Activated naive CD8-positive, alpha-beta T cell treated with anti-CD3 and anti-CD28 coated beads, Interleukin-2, amount 50 U/mL, for 24 hours (primary cell): ENCODE data around the gene EED.

Experiments used
- ATAC-seq: fragments of 150-1000 bp; cut with Tn5 transposase; one replicate; pipeline ENCODE4 v1.10.0; 2021
- DNase-seq: peaks from one replicate; pipeline ENCODE4 v3.0.0; 2021
- H3K27ac Mint-ChIP-seq: one replicate; pipeline ENCODE4 v1.8.0; 2021; ENCODE audit warnings: mild to moderate bottlenecking, mixed read lengths
- H3K27me3 Mint-ChIP-seq: one replicate; pipeline ENCODE4 v1.8.0; 2021; ENCODE audit warnings: mixed read lengths
- H3K36me3 Mint-ChIP-seq: one replicate; pipeline ENCODE4 v1.8.0; 2021; ENCODE audit warnings: low read depth, mixed read lengths
- H3K4me1 Mint-ChIP-seq: one replicate; pipeline ENCODE4 v1.8.0; 2021; ENCODE audit warnings: mixed read lengths
- H3K4me3 Mint-ChIP-seq: one replicate; pipeline ENCODE4 v1.8.0; 2021; ENCODE audit warnings: mild to moderate bottlenecking, moderate library complexity, mixed read lengths
- H3K9me3 Mint-ChIP-seq: one replicate; pipeline ENCODE4 v1.8.0; 2021; ENCODE audit warnings: mixed read lengths

The EED gene

DNA sequence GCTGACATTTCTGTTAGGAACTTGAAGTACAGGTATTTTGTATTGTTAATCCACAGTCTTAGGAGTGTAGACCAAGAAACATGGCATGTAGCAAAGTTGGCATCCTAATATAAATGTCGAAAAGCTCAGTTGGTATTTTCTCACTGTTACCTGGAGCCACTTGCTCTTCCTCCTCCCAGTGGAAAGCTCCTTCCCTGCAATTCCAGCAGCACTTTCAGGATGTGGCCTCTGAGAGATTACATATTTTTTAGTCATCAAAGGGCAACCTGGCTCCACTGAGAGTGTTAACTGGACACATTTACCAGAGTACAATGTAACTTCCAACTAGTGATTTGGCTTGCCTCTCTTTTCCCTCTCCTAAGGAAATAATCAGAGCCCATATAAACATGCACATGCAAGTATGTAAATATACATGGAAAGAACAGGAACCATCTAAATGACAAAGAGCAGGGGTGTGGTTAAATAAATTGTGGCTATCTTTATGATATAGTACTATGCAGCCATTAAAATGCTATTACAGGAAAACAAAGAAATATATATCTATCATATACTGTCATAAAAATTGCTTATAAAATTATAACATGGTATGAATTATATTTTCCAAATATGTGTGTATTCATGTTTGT, 14.3 kb upstream of the EED start:
- Mint-ChIP-seq H3K27me3 (no peaks in the 10 kb centered on the region), H3K9me3 (no peaks in the 10 kb centered on the region), H3K27ac (peak overlapping the region; percentile 98), H3K36me3 (peaks cover 2% of the 10 kb centered on the region), H3K4me1 (peaks cover 77% of the 10 kb centered on the region), H3K4me3 (peak overlapping the region; percentile 52)
- DNase-seq (no peak), ATAC-seq (no peak)

DNA sequence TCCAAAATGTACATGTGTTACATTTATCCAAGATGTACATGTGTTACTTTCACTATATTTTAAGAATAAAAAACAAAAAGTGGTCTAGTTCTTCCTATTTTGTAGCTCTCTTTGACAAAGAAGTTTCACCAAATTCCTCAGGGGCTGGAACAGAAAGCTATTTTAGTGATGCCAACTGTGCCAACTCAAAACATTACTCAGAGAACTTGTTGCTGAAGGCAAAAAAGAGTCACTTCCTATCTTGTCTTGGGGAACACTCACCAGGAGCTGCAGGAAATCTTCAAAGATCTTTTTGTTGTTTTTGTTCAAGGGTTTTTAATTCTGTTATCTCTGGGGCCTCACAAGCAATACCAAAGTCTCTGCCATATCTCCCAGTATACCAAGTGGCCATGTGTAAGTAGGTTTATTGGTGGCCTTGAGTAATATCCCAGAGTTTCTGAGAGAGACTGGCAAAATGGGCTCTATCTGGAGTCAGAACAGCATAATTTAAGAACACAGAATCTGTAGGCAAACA, 13.6 kb upstream of the EED start:
- H3K27me3 Mint-ChIP-seq: no peaks in the 10 kb centered on the region
- ATAC-seq (peak; percentile 18), DNase-seq (no peak)
- peaks cover 72% of the 10 kb centered on the region for H3K4me1 Mint-ChIP-seq
- no peaks in the 10 kb centered on the region for H3K36me3 Mint-ChIP-seq
- H3K4me3 Mint-ChIP-seq: peak overlapping the region; percentile 16
- peak overlapping the region; percentile 98 for H3K27ac Mint-ChIP-seq
- H3K9me3 Mint-ChIP-seq: no peaks in the 10 kb centered on the region

DNA sequence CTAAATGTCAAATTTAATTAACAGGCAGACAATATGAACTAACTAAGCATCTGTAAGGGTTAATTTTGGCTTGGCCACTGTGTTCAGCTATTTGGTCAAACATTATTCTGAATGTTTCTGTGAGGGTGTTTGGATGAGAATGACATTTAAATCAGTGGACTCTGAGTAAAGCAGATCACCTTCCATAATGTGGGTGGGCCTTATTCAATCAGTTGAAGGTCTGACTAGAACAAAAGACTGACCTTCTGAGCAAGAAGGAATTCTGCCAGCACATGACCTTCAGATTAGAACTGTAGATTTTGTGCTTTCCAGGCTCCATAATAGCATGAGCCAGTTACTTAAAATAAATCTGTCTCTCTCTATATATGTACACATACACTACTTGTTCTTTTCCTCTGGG, 12.0 kb upstream of the EED start:
- ATAC-seq: no peak

DNA sequence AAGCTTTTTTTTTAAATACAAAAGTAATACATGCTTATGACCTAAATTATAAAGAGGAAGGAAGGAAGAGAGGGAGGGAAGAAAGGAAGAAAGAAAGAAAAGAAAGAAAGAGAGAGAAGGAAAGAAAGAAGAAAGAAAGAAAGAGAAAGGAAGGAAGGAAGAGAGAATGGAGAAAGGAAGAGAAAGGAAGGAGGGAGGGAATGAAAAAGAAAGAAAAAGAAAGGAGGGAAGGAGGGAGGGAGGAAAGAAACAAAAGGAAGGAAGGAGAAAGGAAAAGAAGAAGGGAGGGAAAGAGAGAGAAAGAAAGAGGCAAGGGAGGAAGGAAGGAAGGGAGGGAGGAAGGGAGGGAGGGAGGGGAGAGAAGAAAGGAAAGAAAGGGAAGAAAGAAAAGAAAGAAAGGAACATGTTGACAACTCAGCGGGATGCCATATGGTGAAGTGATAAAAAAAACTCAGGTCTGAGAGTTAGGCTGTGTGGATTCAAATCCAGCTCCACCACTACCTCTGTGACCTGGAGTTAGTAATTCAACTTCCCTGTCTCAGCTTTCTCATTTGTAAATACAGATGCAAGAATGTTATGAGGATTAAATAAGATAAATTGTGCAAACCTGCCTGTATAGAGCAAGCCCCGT, 9.6 kb upstream of the EED start:
- peaks cover 36% of the 10 kb centered on the region for H3K4me1 Mint-ChIP-seq
- no peak overlapping the region for H3K27ac Mint-ChIP-seq
- H3K4me3 Mint-ChIP-seq: no peak overlapping the region
- no peaks in the 10 kb centered on the region for H3K36me3 Mint-ChIP-seq
- ATAC-seq: no peak
- H3K27me3 Mint-ChIP-seq: no peaks in the 10 kb centered on the region
- no peak for DNase-seq
- H3K9me3 Mint-ChIP-seq: no peaks in the 10 kb centered on the region

More for the DNA sequence above, 12.0 kb upstream of the EED start:
- no peak overlapping the region for H3K27ac Mint-ChIP-seq
- no peaks in the 10 kb centered on the region for H3K36me3 Mint-ChIP-seq
- H3K9me3 Mint-ChIP-seq: no peaks in the 10 kb centered on the region
- DNase-seq: no peak
- H3K27me3 Mint-ChIP-seq: no peaks in the 10 kb centered on the region
- H3K4me3 Mint-ChIP-seq: no peak overlapping the region
- peaks cover 59% of the 10 kb centered on the region for H3K4me1 Mint-ChIP-seq

DNA sequence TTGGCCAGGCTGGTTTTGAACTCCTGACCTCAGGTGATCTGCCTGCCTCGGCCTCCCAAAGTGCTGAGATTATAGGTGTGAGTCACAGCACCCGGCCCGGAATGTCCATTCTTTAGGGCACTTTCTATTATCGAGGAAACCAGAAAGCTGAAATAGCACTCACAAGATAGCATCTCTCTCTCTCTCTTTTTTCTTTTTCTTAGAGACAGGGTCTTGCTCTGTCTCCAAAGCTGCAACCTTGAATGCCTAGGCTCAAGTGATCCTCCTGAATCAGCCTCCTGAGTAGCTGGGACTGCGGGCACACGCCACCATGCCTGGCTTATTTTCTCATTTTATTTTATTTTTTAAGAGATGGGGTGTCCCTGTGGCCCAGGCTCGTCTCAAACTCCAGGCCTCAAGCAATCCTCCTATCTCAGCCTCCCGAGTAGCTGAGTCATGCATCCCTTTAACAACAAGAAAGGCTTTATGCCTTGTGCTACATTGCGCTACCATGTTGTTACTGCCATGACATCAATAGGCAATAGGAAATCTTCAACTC, 7.2 kb upstream of the EED start:
- Mint-ChIP-seq H3K9me3 (no peaks in the 10 kb centered on the region), H3K27me3 (no peaks in the 10 kb centered on the region), H3K4me3 (no peak overlapping the region), H3K36me3 (no peaks in the 10 kb centered on the region), H3K27ac (no peak overlapping the region), H3K4me1 (peaks cover 25% of the 10 kb centered on the region)
- no peak for ATAC-seq
- DNase-seq: no peak

DNA sequence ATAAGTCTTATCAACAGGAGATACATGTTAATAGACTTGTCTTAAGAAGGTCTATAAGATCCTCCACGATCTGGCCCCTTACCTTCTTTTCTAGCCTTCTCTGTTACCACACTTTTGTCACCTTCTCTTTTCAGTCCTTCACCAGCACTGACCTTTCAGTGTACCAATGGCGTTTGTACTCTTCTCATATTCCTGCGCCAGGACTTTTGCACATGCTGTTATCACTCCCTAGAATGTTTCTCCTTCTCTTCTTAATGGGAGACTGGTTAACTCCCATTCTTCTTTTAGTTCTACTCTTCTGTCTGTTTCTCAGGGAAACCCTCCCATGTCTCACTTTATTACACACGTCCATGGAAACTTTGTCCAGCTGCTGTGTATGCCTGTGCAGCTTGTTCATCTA, 4.4 kb upstream of the EED start:
- H3K9me3 Mint-ChIP-seq: no peaks in the 10 kb centered on the region
- no peak overlapping the region for H3K27ac Mint-ChIP-seq
- no peaks in the 10 kb centered on the region for H3K27me3 Mint-ChIP-seq
- H3K36me3 Mint-ChIP-seq: no peaks in the 10 kb centered on the region
- H3K4me1 Mint-ChIP-seq: peaks cover 13% of the 10 kb centered on the region
- DNase-seq: no peak
- ATAC-seq: no peak
- H3K4me3 Mint-ChIP-seq: no peak overlapping the region

DNA sequence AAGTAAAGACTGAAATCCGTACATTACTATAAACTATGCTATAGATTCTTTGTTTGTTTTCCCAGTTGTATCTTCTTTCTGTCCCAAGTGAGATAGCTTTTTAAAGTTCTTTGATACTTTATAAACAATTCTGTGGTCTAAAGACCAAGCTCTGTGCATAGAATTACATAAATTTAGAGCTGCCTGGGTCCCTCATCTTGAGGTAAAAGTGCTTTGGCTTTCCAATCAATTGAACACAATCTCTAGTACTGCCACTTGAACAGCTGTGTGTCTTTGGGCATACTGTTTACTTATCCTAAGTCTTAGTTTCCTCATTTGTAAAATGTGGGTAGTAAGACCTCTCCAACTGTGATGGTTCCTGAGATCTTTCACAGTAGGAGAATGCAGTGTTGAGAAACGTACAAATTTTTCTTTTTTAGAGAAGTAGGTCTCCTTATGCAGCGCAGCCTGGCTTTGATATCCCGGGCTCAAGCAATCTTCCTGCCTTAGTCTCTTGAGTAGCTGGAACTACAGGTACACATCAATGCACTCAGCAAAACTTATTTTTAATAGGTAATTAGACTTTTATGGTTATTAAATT, 2.5 kb upstream of the EED start:
- Mint-ChIP-seq H3K27me3 (no peaks in the 10 kb centered on the region), H3K27ac (no peak overlapping the region), H3K4me3 (no peak overlapping the region), H3K4me1 (peaks cover 18% of the 10 kb centered on the region), H3K36me3 (peaks cover 2% of the 10 kb centered on the region), H3K9me3 (no peaks in the 10 kb centered on the region)
- DNase-seq: no peak
- ATAC-seq: no peak

DNA sequence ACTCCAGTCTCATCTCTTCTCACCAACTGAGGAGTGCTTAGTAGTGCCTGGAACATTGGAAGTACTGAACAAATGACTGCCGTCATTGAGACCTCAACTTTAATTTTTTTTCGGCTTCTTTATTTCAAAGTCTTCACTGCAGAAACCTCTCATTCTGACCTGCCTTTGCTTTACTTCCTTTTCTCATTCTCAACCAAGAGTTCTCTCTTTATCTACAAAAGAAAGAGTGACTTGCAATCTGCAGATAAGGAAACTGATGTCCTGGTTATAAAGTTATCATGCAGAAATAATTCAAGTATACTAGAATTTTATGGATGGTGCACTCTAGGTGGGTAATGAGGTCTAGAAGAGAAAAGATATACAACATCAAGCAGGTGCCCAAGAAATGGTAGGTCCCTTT, 1.2 kb upstream of the EED start:
- Mint-ChIP-seq H3K36me3 (peaks cover 16% of the 10 kb centered on the region), H3K9me3 (no peaks in the 10 kb centered on the region), H3K4me3 (no peak overlapping the region), H3K27ac (no peak overlapping the region), H3K4me1 (peaks cover 30% of the 10 kb centered on the region), H3K27me3 (no peaks in the 10 kb centered on the region)
- ATAC-seq: no peak
- no peak for DNase-seq

DNA sequence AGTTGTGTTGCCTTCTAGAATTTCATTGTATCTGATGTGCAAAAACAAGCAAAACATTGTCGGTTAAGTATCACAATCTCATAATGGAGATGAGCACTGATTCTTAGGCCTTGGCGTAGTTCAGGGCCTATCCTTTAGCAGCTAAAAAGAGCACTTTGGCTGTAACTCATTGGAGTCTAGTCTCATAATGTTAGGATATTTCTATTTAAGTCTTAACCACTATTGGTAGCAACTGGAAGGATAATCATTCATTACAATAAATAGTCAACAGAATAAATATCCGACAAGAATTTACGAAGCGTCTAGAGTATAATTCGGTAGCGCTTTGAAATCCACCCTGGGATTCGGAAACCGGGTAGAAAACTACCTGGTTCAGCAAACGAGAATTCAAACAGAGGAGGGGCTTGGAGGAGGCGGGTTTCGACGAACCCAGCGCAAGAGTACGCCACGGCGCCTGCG, 461 bp upstream of the EED start:
- peak; percentile 63 for ATAC-seq
- Mint-ChIP-seq H3K27me3 (no peaks in the 10 kb centered on the region), H3K4me3 (no peak overlapping the region), H3K4me1 (peaks cover 37% of the 10 kb centered on the region), H3K36me3 (peaks cover 22% of the 10 kb centered on the region), H3K27ac (no peak overlapping the region), H3K9me3 (no peaks in the 10 kb centered on the region)
- DNase-seq: peak; percentile 88

DNA sequence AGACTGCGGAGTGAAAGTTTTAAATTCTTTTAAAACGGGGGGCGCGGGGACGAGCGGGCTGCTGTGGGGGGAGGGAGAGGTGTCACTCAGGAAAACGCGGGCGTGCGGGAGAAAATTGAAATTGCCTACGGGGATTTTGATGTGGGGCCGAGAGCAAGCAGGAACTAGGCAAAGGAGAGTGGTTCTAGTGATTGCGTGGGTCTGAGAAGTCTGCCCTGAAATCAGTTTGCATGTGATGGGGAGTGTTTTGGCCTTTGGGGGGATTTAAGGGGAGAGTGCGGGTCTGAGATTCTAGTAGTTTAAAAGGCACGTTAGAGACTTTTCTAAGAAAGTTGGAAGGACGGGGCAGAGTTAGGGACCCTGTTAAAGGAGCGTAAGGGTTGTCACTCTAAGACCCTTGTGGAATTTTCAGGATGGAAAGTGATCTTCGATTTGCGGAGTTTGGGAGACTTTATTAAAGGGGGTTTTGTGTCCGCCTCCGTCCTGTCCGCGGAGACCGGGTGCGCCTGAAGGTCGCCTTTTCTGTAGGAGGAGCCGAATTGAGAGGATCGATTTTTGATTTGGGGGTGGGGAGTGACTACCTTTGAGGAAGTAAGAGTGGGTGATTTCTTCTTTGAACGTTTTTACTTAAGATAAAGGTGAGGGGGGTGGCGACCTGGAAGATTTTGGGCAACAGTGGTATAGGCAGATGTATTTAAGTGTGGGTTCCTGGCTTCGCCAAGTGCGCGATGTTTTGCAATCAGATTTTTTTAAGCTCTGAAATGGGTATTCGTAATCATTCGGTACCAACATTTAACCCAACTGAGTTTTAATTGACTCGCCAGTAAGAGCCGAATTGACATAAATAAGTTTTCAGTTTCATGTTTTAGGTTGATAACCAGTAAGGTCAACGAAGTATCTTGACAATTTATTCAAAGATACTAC, 1.1 kb downstream of the EED start:
- Mint-ChIP-seq H3K27me3 (no peaks in the 10 kb centered on the region), H3K4me3 (no peak overlapping the region), H3K4me1 (peaks cover 45% of the 10 kb centered on the region), H3K9me3 (no peaks in the 10 kb centered on the region), H3K27ac (no peak overlapping the region), H3K36me3 (peaks cover 36% of the 10 kb centered on the region)
- ATAC-seq (peak; percentile 26), DNase-seq (peak; percentile 44)

DNA sequence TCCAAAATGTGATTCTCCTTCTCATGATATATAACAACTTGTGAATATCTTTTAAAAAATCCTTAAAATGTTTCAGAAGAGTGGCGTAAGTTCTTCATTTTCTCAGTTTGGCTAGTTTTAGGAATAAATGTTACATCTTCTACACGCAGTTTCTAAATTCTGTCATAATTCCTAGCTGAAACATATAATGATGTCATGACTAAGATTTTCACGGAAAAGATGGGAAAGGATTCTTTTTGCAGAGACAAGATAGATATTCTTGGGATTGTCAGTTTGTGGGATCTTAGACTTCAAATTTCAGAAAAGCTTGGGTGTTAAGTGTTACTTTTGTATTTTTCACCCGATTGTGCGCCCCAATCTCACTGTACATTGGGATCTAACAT, 1.7 kb downstream of the EED start:
- H3K36me3 Mint-ChIP-seq: peaks cover 38% of the 10 kb centered on the region
- peaks cover 44% of the 10 kb centered on the region for H3K4me1 Mint-ChIP-seq
- no peak overlapping the region for H3K4me3 Mint-ChIP-seq
- no peaks in the 10 kb centered on the region for H3K9me3 Mint-ChIP-seq
- no peak overlapping the region for H3K27ac Mint-ChIP-seq
- no peaks in the 10 kb centered on the region for H3K27me3 Mint-ChIP-seq
- DNase-seq (no peak), ATAC-seq (no peak)

DNA sequence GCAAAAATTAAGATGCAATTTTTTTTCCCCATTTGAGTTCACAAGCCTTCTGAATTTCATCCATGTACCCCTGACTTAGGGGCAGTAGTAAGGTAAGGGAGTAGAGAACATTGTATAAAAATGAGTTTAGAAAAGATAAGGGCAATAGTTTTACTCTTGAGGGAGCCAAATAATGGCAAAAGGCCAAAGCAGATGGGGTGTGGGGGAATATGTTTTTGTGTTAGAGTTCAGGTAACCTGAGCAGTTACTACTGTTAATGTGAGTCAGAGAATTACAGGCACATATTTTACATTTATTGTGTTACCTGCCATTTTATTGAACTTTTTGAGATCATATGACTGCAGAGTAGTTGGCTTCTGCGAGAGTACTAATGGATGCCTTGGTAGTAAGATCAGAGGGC, 3.1 kb downstream of the EED start:
- no peaks in the 10 kb centered on the region for H3K27me3 Mint-ChIP-seq
- peaks cover 53% of the 10 kb centered on the region for H3K4me1 Mint-ChIP-seq
- peak overlapping the region; percentile 90 for H3K27ac Mint-ChIP-seq
- DNase-seq (no peak), ATAC-seq (no peak)
- no peaks in the 10 kb centered on the region for H3K9me3 Mint-ChIP-seq
- H3K36me3 Mint-ChIP-seq: peaks cover 51% of the 10 kb centered on the region
- no peak overlapping the region for H3K4me3 Mint-ChIP-seq

DNA sequence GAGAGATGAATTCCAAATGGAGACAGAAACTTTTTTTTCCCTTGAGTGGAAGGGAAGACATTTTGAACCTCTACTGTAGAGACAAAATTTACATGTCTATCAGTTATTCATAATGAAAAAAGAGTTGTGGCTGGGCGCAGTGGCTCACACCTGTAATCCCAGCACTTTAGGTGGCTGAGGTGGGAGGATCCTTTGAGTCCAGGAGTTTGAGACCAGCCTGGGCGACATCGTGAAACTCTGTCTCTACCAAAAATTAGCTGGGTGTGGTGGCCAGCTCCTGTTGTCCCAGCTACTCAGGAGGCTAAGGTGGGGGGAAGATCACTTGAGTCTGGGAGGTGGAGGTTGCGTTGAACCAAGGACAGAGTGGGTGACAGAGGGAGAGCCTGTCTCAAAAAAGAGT, 4.1 kb downstream of the EED start:
- H3K4me3 Mint-ChIP-seq: no peak overlapping the region
- H3K27me3 Mint-ChIP-seq: no peaks in the 10 kb centered on the region
- no peaks in the 10 kb centered on the region for H3K9me3 Mint-ChIP-seq
- no peak for DNase-seq
- no peak for ATAC-seq
- H3K36me3 Mint-ChIP-seq: peaks cover 59% of the 10 kb centered on the region
- H3K27ac Mint-ChIP-seq: peak overlapping the region; percentile 90
- H3K4me1 Mint-ChIP-seq: peaks cover 61% of the 10 kb centered on the region

DNA sequence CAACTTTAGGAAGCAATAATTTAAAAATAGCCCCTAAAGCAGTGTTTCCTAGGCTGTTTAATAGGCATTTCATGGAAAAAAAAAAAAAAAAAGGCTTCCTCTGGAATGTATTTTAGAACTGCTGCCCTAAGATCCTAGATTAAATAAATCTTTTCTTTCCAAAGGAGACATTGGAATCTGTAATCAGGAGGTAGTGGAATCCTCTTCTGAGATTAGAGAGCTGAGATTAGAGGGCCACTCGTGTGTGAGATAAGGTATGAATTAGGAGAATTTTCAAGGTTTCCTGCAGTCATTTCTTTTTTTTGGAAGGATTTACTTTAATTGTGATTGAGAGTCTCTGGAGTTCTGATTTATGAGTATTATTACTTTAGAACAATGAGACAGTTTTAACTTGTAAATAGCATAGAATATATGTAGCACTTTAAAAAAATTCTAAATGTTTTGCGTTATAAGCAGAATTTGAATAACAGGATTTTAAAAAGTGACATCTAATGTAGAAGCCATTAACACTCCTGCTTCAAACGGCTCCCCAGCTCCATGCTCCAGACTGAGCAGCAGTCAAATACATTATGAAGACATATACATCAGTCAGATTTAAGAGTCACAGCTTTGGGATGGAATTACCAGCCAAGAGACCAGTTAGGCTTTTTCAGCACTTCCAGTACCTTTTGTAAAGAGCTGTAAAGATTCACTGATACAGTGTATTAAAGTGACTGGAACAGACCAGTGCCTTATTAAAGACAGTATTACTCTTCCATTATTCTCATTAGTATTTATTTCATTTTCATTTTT, 5.0 kb downstream of the EED start:
- no peak overlapping the region for H3K4me3 Mint-ChIP-seq
- H3K27me3 Mint-ChIP-seq: no peaks in the 10 kb centered on the region
- H3K36me3 Mint-ChIP-seq: peaks cover 60% of the 10 kb centered on the region
- peak overlapping the region; percentile 60 for H3K27ac Mint-ChIP-seq
- no peaks in the 10 kb centered on the region for H3K9me3 Mint-ChIP-seq
- no peak for ATAC-seq
- peaks cover 61% of the 10 kb centered on the region for H3K4me1 Mint-ChIP-seq
- DNase-seq: no peak
